ENCODE results near the gene TBXA2R.

TBXA2R gene

GRCh38 chr19:3620817-3621547 is 14.3 kb upstream of the TBXA2R start:
- H3K4me2 ChIP-seq (ENCODE audit: low read depth, low read length, poor library complexity, severe bottlenecking): no peak overlapping the region
- H3K36me3 ChIP-seq (ENCODE audit: insufficient read depth, low read length): no peaks in the 10 kb centered on the region; the same call in 1 of the 2 replicates
- H3K9me3 ChIP-seq (ENCODE audit: insufficient read depth, low read depth, low read length): no peaks in the 10 kb centered on the region
- TF ChIP-seq, protein P1, sequence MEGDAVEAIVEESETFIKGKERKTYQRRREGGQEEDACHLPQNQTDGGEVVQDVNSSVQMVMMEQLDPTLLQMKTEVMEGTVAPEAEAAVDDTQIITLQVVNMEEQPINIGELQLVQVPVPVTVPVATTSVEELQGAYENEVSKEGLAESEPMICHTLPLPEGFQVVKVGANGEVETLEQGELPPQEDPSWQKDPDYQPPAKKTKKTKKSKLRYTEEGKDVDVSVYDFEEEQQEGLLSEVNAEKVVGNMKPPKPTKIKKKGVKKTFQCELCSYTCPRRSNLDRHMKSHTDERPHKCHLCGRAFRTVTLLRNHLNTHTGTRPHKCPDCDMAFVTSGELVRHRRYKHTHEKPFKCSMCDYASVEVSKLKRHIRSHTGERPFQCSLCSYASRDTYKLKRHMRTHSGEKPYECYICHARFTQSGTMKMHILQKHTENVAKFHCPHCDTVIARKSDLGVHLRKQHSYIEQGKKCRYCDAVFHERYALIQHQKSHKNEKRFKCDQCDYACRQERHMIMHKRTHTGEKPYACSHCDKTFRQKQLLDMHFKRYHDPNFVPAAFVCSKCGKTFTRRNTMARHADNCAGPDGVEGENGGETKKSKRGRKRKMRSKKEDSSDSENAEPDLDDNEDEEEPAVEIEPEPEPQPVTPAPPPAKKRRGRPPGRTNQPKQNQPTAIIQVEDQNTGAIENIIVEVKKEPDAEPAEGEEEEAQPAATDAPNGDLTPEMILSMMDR (conservative IDR thresholded peaks at IDR 0.05; ENCODE audit: low read length): no peak
- TF ChIP-seq EZH2phosphoT487 (IDR thresholded peaks at IDR 0.05; ENCODE audit: borderline replicate concordance): no peak
- H3K4me3 ChIP-seq (ENCODE audit: low read length, poor library complexity, severe bottlenecking): no peak overlapping the region
- no peaks in the 10 kb centered on the region for H3K9me2 ChIP-seq (replicated peaks; ENCODE audit: low read depth, low read length)
- no peaks in the 10 kb centered on the region for H3K27me3 ChIP-seq (ENCODE audit: insufficient read depth, low read length, poor library complexity, severe bottlenecking)
- no peak overlapping the region for H2AFZ ChIP-seq (ENCODE audit: low read length)
- no peaks in the 10 kb centered on the region for H3F3A ChIP-seq (ENCODE audit: low read depth)
- H3K79me2 ChIP-seq (ENCODE audit: insufficient read depth, low read length): peaks cover 21% of the 10 kb centered on the region
- no peak overlapping the region for H3K9ac ChIP-seq (ENCODE audit: low read depth, low read length, poor library complexity, severe bottlenecking)
- H3K4me1 ChIP-seq (ENCODE audit: insufficient read depth, low read length, poor library complexity, severe bottlenecking): peaks cover 11% of the 10 kb centered on the region
- H4K20me1 ChIP-seq (ENCODE audit: insufficient read depth, low read length, poor library complexity, severe bottlenecking): peaks cover 12% of the 10 kb centered on the region

GRCh38 chr19:3620145-3620816 is 13.6 kb upstream of the TBXA2R start:
- Histone ChIP-seq H3K36me3 (ENCODE audit: insufficient read depth, low read length) (no peaks in the 10 kb centered on the region; the same call in 1 of the 2 replicates), H3K9ac (ENCODE audit: low read depth, low read length, poor library complexity, severe bottlenecking) (no peak overlapping the region), H3K9me3 (ENCODE audit: insufficient read depth, low read depth, low read length) (no peaks in the 10 kb centered on the region), H3K9me2 (replicated peaks; ENCODE audit: low read depth, low read length) (no peaks in the 10 kb centered on the region), H3K79me2 (ENCODE audit: insufficient read depth, low read length) (peaks cover 14% of the 10 kb centered on the region), H3K4me2 (ENCODE audit: low read depth, low read length, poor library complexity, severe bottlenecking) (no peak overlapping the region), H2AFZ (ENCODE audit: low read length) (no peak overlapping the region), H3K4me3 (ENCODE audit: low read length, poor library complexity, severe bottlenecking) (no peak overlapping the region), H4K20me1 (ENCODE audit: insufficient read depth, low read length, poor library complexity, severe bottlenecking) (peaks cover 7% of the 10 kb centered on the region), H3K27me3 (ENCODE audit: insufficient read depth, low read length, poor library complexity, severe bottlenecking) (no peaks in the 10 kb centered on the region), H3F3A (ENCODE audit: low read depth) (no peaks in the 10 kb centered on the region), H3K4me1 (ENCODE audit: insufficient read depth, low read length, poor library complexity, severe bottlenecking) (peaks cover 5% of the 10 kb centered on the region)
- TF ChIP-seq, protein P1 (conservative IDR thresholded peaks at IDR 0.05; ENCODE audit: low read length): no peak
- TF ChIP-seq EZH2phosphoT487 (IDR thresholded peaks at IDR 0.05; ENCODE audit: borderline replicate concordance): no peak

DNA sequence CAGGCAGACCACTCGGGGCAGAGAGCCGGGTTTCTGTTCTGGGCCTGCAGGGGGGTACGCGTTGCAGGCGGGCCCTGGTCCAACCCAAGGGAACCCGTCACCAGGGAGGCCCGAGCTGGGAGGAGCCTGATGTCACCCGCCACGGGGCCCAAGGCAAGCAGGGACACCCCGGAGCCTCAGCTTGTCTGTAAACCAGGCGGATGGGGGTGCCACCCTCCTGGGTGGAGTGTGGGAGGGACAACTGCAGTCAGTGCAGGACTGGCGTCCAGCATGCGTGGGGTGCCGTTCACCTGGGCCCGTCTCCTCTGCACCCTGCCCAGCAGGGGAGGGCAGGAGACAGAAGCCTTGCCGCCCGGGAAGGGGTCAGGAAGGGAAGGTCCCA is 12.9 kb upstream of the TBXA2R start:
- Histone ChIP-seq H3K9me3 (ENCODE audit: insufficient read depth, low read depth, low read length) (no peaks in the 10 kb centered on the region), H3K36me3 (ENCODE audit: insufficient read depth, low read length) (no peaks in the 10 kb centered on the region; the same call in 1 of the 2 replicates), H3K4me2 (ENCODE audit: low read depth, low read length, poor library complexity, severe bottlenecking) (no peak overlapping the region), H3K9me2 (replicated peaks; ENCODE audit: low read depth, low read length) (no peaks in the 10 kb centered on the region), H3K4me1 (ENCODE audit: insufficient read depth, low read length, poor library complexity, severe bottlenecking) (no peaks in the 10 kb centered on the region), H4K20me1 (ENCODE audit: insufficient read depth, low read length, poor library complexity, severe bottlenecking) (peaks cover 6% of the 10 kb centered on the region), H3K79me2 (ENCODE audit: insufficient read depth, low read length) (peaks cover 7% of the 10 kb centered on the region), H2AFZ (ENCODE audit: low read length) (no peak overlapping the region), H3K4me3 (ENCODE audit: low read length, poor library complexity, severe bottlenecking) (no peak overlapping the region), H3K27me3 (ENCODE audit: insufficient read depth, low read length, poor library complexity, severe bottlenecking) (no peaks in the 10 kb centered on the region), H3K9ac (ENCODE audit: low read depth, low read length, poor library complexity, severe bottlenecking) (no peak overlapping the region), H3F3A (ENCODE audit: low read depth) (no peaks in the 10 kb centered on the region)
- no peak for TF ChIP-seq EZH2phosphoT487 (IDR thresholded peaks at IDR 0.05; ENCODE audit: borderline replicate concordance)
- TF ChIP-seq, protein P1 (conservative IDR thresholded peaks at IDR 0.05; ENCODE audit: low read length): no peak

All from Loucy (cell line).